ENCODE results near the gene HOXB4.

GRCh38 chr17:48543854-48544348 is 34.2 kb downstream of the HOXB4 start:
- TF ChIP-seq CTCF (conservative IDR thresholded peaks at IDR 0.05; ENCODE audit: low read length) (no peak), EZH2phosphoT487 (IDR thresholded peaks at IDR 0.05; ENCODE audit: borderline replicate concordance, low read depth, low read length) (no peak)

All from OCI-LY7 (cell line).